ENCODE data around the gene HOXB3. TPM values are rescaled to one million over a fixed set of nuclear protein-coding genes. Genes with fewer than 3 reads are reported as not detected.

HOXB3 gene
- total RNA-seq, 1 donor from 2014 or later, result not detected

- no peak overlapping the region for H3K4me2 ChIP-seq (ENCODE audit: low read length)
- H3K27ac Mint-ChIP-seq (ENCODE audit: unreplicated experiment), result no peak overlapping the region
- no peaks in the 10 kb centered on the region for H3K36me3 ChIP-seq (ENCODE audit: insufficient read depth, low read length)
- no peak overlapping the region for H3K4me3 Mint-ChIP-seq (ENCODE audit: unreplicated experiment)
- H2AFZ ChIP-seq (ENCODE audit: low read depth, low read length), result no peak overlapping the region
- H3K9me3 Mint-ChIP-seq (ENCODE audit: unreplicated experiment), result peaks cover 22% of the 10 kb centered on the region
- H3K27me3 Mint-ChIP-seq (ENCODE audit: low read depth, unreplicated experiment), result peaks cover 95% of the 10 kb centered on the region
- no peaks in the 10 kb centered on the region for H4K20me1 ChIP-seq (ENCODE audit: insufficient read depth, low read length)
- TF ChIP-seq EZH2 (IDR thresholded peaks at IDR 0.05; ENCODE audit: insufficient read depth, low read length), result peak; percentile 60
- TF ChIP-seq CTCF (IDR thresholded peaks at IDR 0.05; ENCODE audit: insufficient read depth, low read depth, low read length), result no peak
- peaks cover 27% of the 10 kb centered on the region for H3K79me2 ChIP-seq (ENCODE audit: insufficient read depth, low read length)
- H3K4me1 Mint-ChIP-seq (ENCODE audit: low read depth, unreplicated experiment), result peaks cover 3% of the 10 kb centered on the region
- DNase-seq (ENCODE audit: low read depth) (no peak), FAIRE-seq (no peak)
- no peak overlapping the region for H3K9ac ChIP-seq (ENCODE audit: low read length)
- peaks cover 74% of the 10 kb centered on the region for H3K27me3 ChIP-seq (ENCODE audit: insufficient read depth, low read length)
- no peaks in the 10 kb centered on the region for H3K9me3 ChIP-seq (ENCODE audit: insufficient read depth, low read depth, low read length)
- peaks cover 14% of the 10 kb centered on the region for H3K4me1 ChIP-seq (ENCODE audit: insufficient read depth, low read length)
- no peaks in the 10 kb centered on the region for H3K36me3 Mint-ChIP-seq (ENCODE audit: low read depth, unreplicated experiment)
- no peak overlapping the region for H3K27ac ChIP-seq (ENCODE audit: low read depth, low read length)
- H3K4me3 ChIP-seq (ENCODE audit: insufficient read depth, low read depth, low read length), result no peak overlapping the region
Observed at GRCh38 chr17:48588074-48588415, 2.0 kb downstream of the HOXB3 start.

- no peak overlapping the region for H3K27ac Mint-ChIP-seq (ENCODE audit: unreplicated experiment)
Observed at GRCh38 chr17:48587276-48588073, 2.6 kb downstream of the HOXB3 start.

More at GRCh38 chr17:48587276-48588073, 2.6 kb downstream of the HOXB3 start:
- Histone ChIP-seq H3K79me2 (ENCODE audit: insufficient read depth, low read length) (peaks cover 25% of the 10 kb centered on the region), H3K9ac (ENCODE audit: low read length) (no peak overlapping the region), H3K27ac (ENCODE audit: low read depth, low read length) (no peak overlapping the region), H3K36me3 (ENCODE audit: insufficient read depth, low read length) (no peaks in the 10 kb centered on the region), H3K4me1 (ENCODE audit: insufficient read depth, low read length) (peaks cover 14% of the 10 kb centered on the region), H3K27me3 (ENCODE audit: insufficient read depth, low read length) (peaks cover 74% of the 10 kb centered on the region), H4K20me1 (ENCODE audit: insufficient read depth, low read length) (no peaks in the 10 kb centered on the region), H2AFZ (ENCODE audit: low read depth, low read length) (no peak overlapping the region), H3K9me3 (ENCODE audit: insufficient read depth, low read depth, low read length) (no peaks in the 10 kb centered on the region), H3K4me2 (ENCODE audit: low read length) (no peak overlapping the region), H3K4me3 (ENCODE audit: insufficient read depth, low read depth, low read length) (no peak overlapping the region)
- no peak for TF ChIP-seq CTCF (IDR thresholded peaks at IDR 0.05; ENCODE audit: insufficient read depth, low read depth, low read length)
- TF ChIP-seq EZH2 (IDR thresholded peaks at IDR 0.05; ENCODE audit: insufficient read depth, low read length), result no peak
- H3K9me3 Mint-ChIP-seq (ENCODE audit: unreplicated experiment), result peaks cover 23% of the 10 kb centered on the region
- H3K4me3 Mint-ChIP-seq (ENCODE audit: unreplicated experiment), result no peak overlapping the region
- peaks cover 95% of the 10 kb centered on the region for H3K27me3 Mint-ChIP-seq (ENCODE audit: low read depth, unreplicated experiment)
- DNase-seq (ENCODE audit: low read depth) (no peak), FAIRE-seq (no peak)
- H3K36me3 Mint-ChIP-seq (ENCODE audit: low read depth, unreplicated experiment), result no peaks in the 10 kb centered on the region
- peaks cover 3% of the 10 kb centered on the region for H3K4me1 Mint-ChIP-seq (ENCODE audit: low read depth, unreplicated experiment)

Measured in astrocyte (in vitro differentiated cells and primary cell).